Nephron progenitor cell (in vitro differentiated cells): Measurements from ENCODE around the gene BTNL9.
A peak's percentile ranks its signal among the peaks of the same experiment; 100 is the strongest.
"Not testable (repeated sequence)": the region's sequence is repeated elsewhere in the genome, so short reads cannot be mapped to it uniquely, and the experiment has no call there.

Experiments used
- DNase-seq: peaks from one replicate; pipeline ENCODE4 v3.0.0; 2021
- H3K27ac Mint-ChIP-seq: 2 replicates; pipeline ENCODE4 v1.8.0; 2021; ENCODE audit warnings: mild to moderate bottlenecking, moderate library complexity, mixed read lengths
- H3K27me3 Mint-ChIP-seq: 2 replicates; pipeline ENCODE4 v1.8.0; 2021; ENCODE audit warnings: mild to moderate bottlenecking, low read depth, mixed read lengths; ENCODE audit not compliant: poor library complexity
- H3K36me3 Mint-ChIP-seq: 2 replicates; pipeline ENCODE4 v1.8.0; 2021; ENCODE audit warnings: low read depth, mixed read lengths
- H3K4me1 Mint-ChIP-seq: 2 replicates; pipeline ENCODE4 v1.8.0; 2021; ENCODE audit warnings: mixed read lengths
- H3K4me3 Mint-ChIP-seq: 2 replicates; pipeline ENCODE4 v1.8.0; 2021; ENCODE audit warnings: mild to moderate bottlenecking, moderate library complexity, mixed read lengths
- H3K9me3 Mint-ChIP-seq: 2 replicates; pipeline ENCODE4 v1.8.0; 2021; ENCODE audit warnings: mild to moderate bottlenecking, moderate library complexity, mixed read lengths
- CTCF ChIP-seq: fragments of 200-600 bp; sonication (generic); IDR thresholded peaks from 2 replicates; pipeline ENCODE4 v1.5.0; 2021; ENCODE audit warnings: antibody characterized with exemption

The BTNL9 gene

GRCh38 chr5:181088289-181088688, 48.2 kb downstream of the BTNL9 start:
- Mint-ChIP-seq H3K4me3 (no peak overlapping the region), H3K36me3 (no peaks in the 10 kb centered on the region), H3K27me3 (peaks cover 52% of the 10 kb centered on the region), H3K4me1 (peaks cover 34% of the 10 kb centered on the region), H3K27ac (no peak overlapping the region), H3K9me3 (peaks cover 3% of the 10 kb centered on the region)
- DNase-seq, result no peak
- TF ChIP-seq CTCF, result peak; percentile 41

- peaks cover 1% of the 10 kb centered on the region for H3K4me1 Mint-ChIP-seq
- no peak overlapping the region for H3K4me3 Mint-ChIP-seq
- H3K27ac Mint-ChIP-seq, result no peak overlapping the region
- no peak for DNase-seq
- H3K36me3 Mint-ChIP-seq, result no peaks in the 10 kb centered on the region
- no peaks in the 10 kb centered on the region for H3K9me3 Mint-ChIP-seq
- no peak for TF ChIP-seq CTCF
- peaks cover 37% of the 10 kb centered on the region for H3K27me3 Mint-ChIP-seq
Measured at GRCh38 chr5:181092428-181092827, 52.4 kb downstream of the BTNL9 start.

GRCh38 chr5:181095162-181095561, 55.1 kb downstream of the BTNL9 start:
- H3K4me1 Mint-ChIP-seq, H3K9me3 Mint-ChIP-seq, DNase-seq, H3K36me3 Mint-ChIP-seq, H3K27ac Mint-ChIP-seq, H3K4me3 Mint-ChIP-seq: not testable (repeated sequence)
- peaks cover 43% of the 10 kb centered on the region for H3K27me3 Mint-ChIP-seq

GRCh38 chr5:181096721-181097382, 56.8 kb downstream of the BTNL9 start:
- H3K9me3 Mint-ChIP-seq, H3K27ac Mint-ChIP-seq, DNase-seq, H3K4me1 Mint-ChIP-seq, H3K36me3 Mint-ChIP-seq, H3K4me3 Mint-ChIP-seq: not testable (repeated sequence)
- peaks cover 46% of the 10 kb centered on the region for H3K27me3 Mint-ChIP-seq

GRCh38 chr5:181097383-181097753, 57.3 kb downstream of the BTNL9 start:
- H3K36me3 Mint-ChIP-seq, H3K4me1 Mint-ChIP-seq, H3K27ac Mint-ChIP-seq, H3K4me3 Mint-ChIP-seq, H3K9me3 Mint-ChIP-seq, DNase-seq: not testable (repeated sequence)
- H3K27me3 Mint-ChIP-seq, result peaks cover 46% of the 10 kb centered on the region

- not testable (repeated sequence) for H3K9me3 Mint-ChIP-seq, H3K36me3 Mint-ChIP-seq
Measured at GRCh38 chr5:181097759-181098491, 57.9 kb downstream of the BTNL9 start.

GRCh38 chr5:181098762-181099601, 58.9 kb downstream of the BTNL9 start:
- no peak for TF ChIP-seq CTCF
- Mint-ChIP-seq H3K9me3 (peaks cover 12% of the 10 kb centered on the region), H3K27me3 (peaks cover 41% of the 10 kb centered on the region), H3K36me3 (no peaks in the 10 kb centered on the region), H3K4me3 (peak overlapping the region; percentile 54), H3K4me1 (peaks cover 1% of the 10 kb centered on the region), H3K27ac (no peak overlapping the region)
- DNase-seq, result no peak

More at GRCh38 chr5:181097759-181098491, 57.9 kb downstream of the BTNL9 start:
- DNase-seq, H3K4me1 Mint-ChIP-seq, H3K27ac Mint-ChIP-seq, H3K4me3 Mint-ChIP-seq: not testable (repeated sequence)
- H3K27me3 Mint-ChIP-seq, result peaks cover 43% of the 10 kb centered on the region
